IPS DF 19.7 (cell line): Measurements from ENCODE around the gene AKR1D1.
"Not testable (repeated sequence)": the region's sequence is repeated elsewhere in the genome, so short reads cannot be mapped to it uniquely, and the experiment has no call there.

Experiments used
- DNase-seq: peaks from one replicate; pipeline ENCODE4 v3.0.0-alpha.2; 2013; ENCODE audit warnings: low read depth, low spot score

The AKR1D1 gene

GRCh38 chr7:138074121-138074520 lies 2.1 kb upstream of the AKR1D1 start:
- DNase-seq, result no peak

- no peak for DNase-seq
Measured at GRCh38 chr7:138074540-138074939, 1.7 kb upstream of the AKR1D1 start.

- no peak for DNase-seq
Measured at GRCh38 chr7:138075350-138075749, 909 bp upstream of the AKR1D1 start.

GRCh38 chr7:138075786-138076185 lies 473 bp upstream of the AKR1D1 start:
- not testable (repeated sequence) for DNase-seq

- no peak for DNase-seq
Measured at GRCh38 chr7:138077809-138078208, 1.6 kb downstream of the AKR1D1 start.

GRCh38 chr7:138079137-138079536 lies 2.9 kb downstream of the AKR1D1 start:
- DNase-seq, result no peak

GRCh38 chr7:138081868-138082267 lies 5.6 kb downstream of the AKR1D1 start:
- DNase-seq, result no peak

GRCh38 chr7:138083859-138084258 lies 7.6 kb downstream of the AKR1D1 start:
- DNase-seq, result no peak

- no peak for DNase-seq
Measured at GRCh38 chr7:138086563-138087270, 10.5 kb downstream of the AKR1D1 start.

GRCh38 chr7:138089080-138089901 lies 13.0 kb downstream of the AKR1D1 start:
- DNase-seq, result no peak

- no peak for DNase-seq
Measured at GRCh38 chr7:138091032-138091431, 14.8 kb downstream of the AKR1D1 start.

GRCh38 chr7:138091840-138092239 lies 15.6 kb downstream of the AKR1D1 start:
- not testable (repeated sequence) for DNase-seq

GRCh38 chr7:138092486-138093028 lies 16.3 kb downstream of the AKR1D1 start:
- DNase-seq, result no peak

GRCh38 chr7:138095972-138096935 lies 20.0 kb downstream of the AKR1D1 start:
- no peak for DNase-seq

- no peak for DNase-seq
Measured at GRCh38 chr7:138097064-138097741, 20.9 kb downstream of the AKR1D1 start.

- no peak for DNase-seq
Measured at GRCh38 chr7:138099813-138100212, 23.6 kb downstream of the AKR1D1 start.

GRCh38 chr7:138105221-138105620 lies 29.0 kb downstream of the AKR1D1 start:
- DNase-seq, result no peak

- DNase-seq, result no peak
Measured at GRCh38 chr7:138115047-138115446, 38.8 kb downstream of the AKR1D1 start.

- no peak for DNase-seq
Measured at GRCh38 chr7:138116141-138116540, 39.9 kb downstream of the AKR1D1 start.

GRCh38 chr7:138116892-138117291 lies 40.6 kb downstream of the AKR1D1 start:
- DNase-seq, result no peak
